ENCODE measurements around the gene WASF2. TPM values are rescaled to one million over a fixed set of nuclear protein-coding genes. Genes with fewer than 3 reads are reported as not detected.
A peak's percentile ranks its signal among the peaks of the same experiment; 100 is the strongest.

Gene WASF2
- total RNA-seq, 1 experiment from 2014 or later: 65.9 TPM

GRCh38 chr1:27521861-27522431 is 32.0 kb upstream of the WASF2 start:
- Mint-ChIP-seq H3K4me1 (peaks cover 58 to 70% of the 10 kb centered on the region in 2 experiments), H3K27me3 (ENCODE audit: low read depth) (peaks cover 4% of the 10 kb centered on the region; the same call in 1 of the 2 replicates), H3K4me3 (no peak overlapping the region; a peak in 2 of 5 replicates), H3K27ac (peak overlapping the region in 2 of 3 experiments; percentile 22 to 57; a peak in 2 of 7 replicates), H3K36me3 (ENCODE audit: insufficient read depth in 1 of 3, low read depth in 3 of 3) (no peaks in the 10 kb centered on the region; a peak in 1 of 7 replicates), H3K9me3 (no peaks in the 10 kb centered on the region; a peak in 2 of 5 replicates)
- Histone ChIP-seq H3K27ac (ENCODE audit: insufficient read length, low read depth, low read length) (no peak overlapping the region), H3K4ac (ENCODE audit: low read depth, low read length) (no peak overlapping the region), H3K18ac (ENCODE audit: insufficient read length, low read depth, low read length) (no peak overlapping the region), H2BK20ac (ENCODE audit: low read depth, low read length, poor library complexity, severe bottlenecking) (no peak overlapping the region), H3K27me3 (ENCODE audit: insufficient read depth, low read length) (no peaks in the 10 kb centered on the region), H3K4me2 (ENCODE audit: insufficient read depth, insufficient read length, low read length) (no peak overlapping the region), H3K56ac (ENCODE audit: insufficient read length, low read depth, low read length) (no peak overlapping the region), H2BK120ac (ENCODE audit: low read depth, low read length, poor library complexity, severe bottlenecking) (no peak overlapping the region), H4K5ac (ENCODE audit: insufficient read length, low read depth, low read length) (no peak overlapping the region), H3K9me3 (ENCODE audit: control insufficient read depth, low read depth, low read length) (no peaks in the 10 kb centered on the region), H3K23ac (ENCODE audit: insufficient read length, low read depth, low read length) (no peak overlapping the region), H4K91ac (ENCODE audit: insufficient read length, low read depth, low read length) (no peak overlapping the region), H3K4me1 (ENCODE audit: insufficient read depth, low read length) (peaks cover 12% of the 10 kb centered on the region), H2BK5ac (ENCODE audit: insufficient read length, low read length) (no peak overlapping the region), H3K79me1 (ENCODE audit: insufficient read depth, low read depth, low read length, poor library complexity, severe bottlenecking) (no peaks in the 10 kb centered on the region), H3K79me2 (ENCODE audit: insufficient read depth, low read length) (no peaks in the 10 kb centered on the region), H3T11ph (ENCODE audit: low read length) (no peak overlapping the region), H4K20me1 (ENCODE audit: control insufficient read depth, insufficient read depth, insufficient read length) (no peaks in the 10 kb centered on the region), H3K23me2 (ENCODE audit: insufficient read length, low read depth, low read length, poor library complexity, severe bottlenecking) (no peaks in the 10 kb centered on the region), H3K14ac (ENCODE audit: insufficient read depth, low read length) (no peak overlapping the region), H2AFZ (ENCODE audit: low read length) (no peak overlapping the region), H2AK5ac (ENCODE audit: insufficient read length, low read length) (no peak overlapping the region), H2BK15ac (ENCODE audit: low read depth, low read length) (no peak overlapping the region), H3K9ac (ENCODE audit: extremely low read depth, insufficient read length, low read length) (no peak overlapping the region), H4K8ac (replicated peaks; ENCODE audit: insufficient read length, low read depth, low read length) (no peak overlapping the region), H2BK12ac (ENCODE audit: insufficient read length, low read depth, low read length) (no peak overlapping the region)
- no peak for DNase-seq
- no peak for TF ChIP-seq CTCF (conservative IDR thresholded peaks at IDR 0.05)
- WGBS (ENCODE audit: extremely low coverage, insufficient read length, low lambda C conversion rate): no CpG with 5 or more reads among the region's 9 CpGs
